H1 (cell line): ENCODE measurements around the gene APBA2. TPM values are rescaled to one million over a fixed set of nuclear protein-coding genes. Genes with fewer than 3 reads are reported as not detected.

Source experiments
- BACH1 ChIP-seq: IDR thresholded peaks from 2 replicates; pipeline ENCODE4 v1.6.1; 2012; ENCODE audit warnings: low read length, improper control_type of control experiment
- HDAC2 ChIP-seq, 2 experiments: fragments of 300-600 bp in 1 of 2; sonication (generic) in 1 of 2; IDR thresholded peaks; 2 replicates each; pipeline ENCODE4 v1.6.1; 2011 to 2012; ENCODE audit warnings: low read depth in 2 of 2, low read length in 2 of 2, mild to moderate bottlenecking in 2 of 2, moderate library complexity in 2 of 2, borderline replicate concordance in 1 of 2, inconsistent platforms in 1 of 2
- POLR2AphosphoS5 ChIP-seq: IDR thresholded peaks from 2 replicates; pipeline ENCODE4 v1.6.1; 2011; ENCODE audit warnings: low read depth, low read length
- RAD21 ChIP-seq, 2 experiments: IDR thresholded peaks in 1 of 2; conservative IDR thresholded peaks in 1 of 2; 2 replicates each; pipeline ENCODE4 v1.6.1; 2011; ENCODE audit warnings: low read depth in 2 of 2, low read length in 2 of 2, improper control_type of control experiment in 1 of 2, inconsistent platforms in 1 of 2, mild to moderate bottlenecking in 1 of 2, moderate library complexity in 1 of 2
- SAP30 ChIP-seq: fragments of 300-600 bp; sonication (generic); IDR thresholded peaks from 2 replicates; pipeline ENCODE4 v1.7.1; 2012; ENCODE audit warnings: low read length, moderate library complexity, mild to moderate bottlenecking, inconsistent platforms; ENCODE audit not compliant: insufficient read depth, insufficient replicate concordance
- TCF12 ChIP-seq: IDR thresholded peaks from 2 replicates; pipeline ENCODE4 v1.6.1; 2011; ENCODE audit warnings: low read depth, mild to moderate bottlenecking, low read length
- YY1 ChIP-seq: IDR thresholded peaks from 2 replicates; pipeline ENCODE4 v1.6.1; 2011; ENCODE audit warnings: low read depth, mild to moderate bottlenecking, low read length
- polyA plus RNA-seq, 7 experiments: library from polyadenylated mRNA; depleted of rRNA in 3 of 7; stranded (reverse) in 5 of 7; unstranded in 2 of 7; fragments of >200 nt in 5 of 7; fragments of 200-250 nt in 2 of 7; gene quantifications; 1 replicate in 5 of 7; 2 replicates in 1 of 7; 4 replicates in 1 of 7; pipeline versions ENCODE4 v1.2.1 to v1.2.3, GENCODE V29; 2011 to 2013; ENCODE audit warnings: missing spikeins in 2 of 7, mixed read lengths in 2 of 7
- total RNA-seq: library from RNA; stranded (reverse); fragmentation: NEBNext Ultra II Directional; extraction: Animal tissue kit (Norgen Biotek cat#: 25700); gene quantifications from 2 replicates; pipeline ENCODE4 v1.2.1, GENCODE V29; 2021

The APBA2 gene
- total and polyA plus RNA-seq, 2 of the 8 experiments (the other 6 are each of a cell fraction or from before 2014, with no cell fraction given), result 15.5 to 19.0 TPM

- TF ChIP-seq TCF12 (0 out of 2 replicates have a peak, but pooled peaks have one; percentile 66), RAD21 (IDR thresholded peaks at IDR 0.05 in 1 of 2, conservative IDR thresholded peaks at IDR 0.05 in 1 of 2; ENCODE audit: low read depth in 2 of 2, low read length in 2 of 2) (peak; percentile 64 to 71), YY1 (peak; percentile 78; the same call in 1 of the 2 replicates), HDAC2 (IDR thresholded peaks at IDR 0.05; ENCODE audit: borderline replicate concordance in 1 of 2, low read depth in 2 of 2, low read length in 2 of 2) (peak in 1 of 2 experiments; percentile 97; a peak in 3 of 4 replicates), POLR2AphosphoS5 (0 out of 2 replicates have a peak, but pooled peaks have one; percentile 32), SAP30 (no peak), BACH1 (peak; percentile 74)
These were observed 32.6 kb downstream of the APBA2 start (continued) for GRCh38 chr15:28918141-28918983.
